IPS-18a (cell line): ENCODE measurements around the gene STPG2.
"Not testable (repeated sequence)": the region's sequence is repeated elsewhere in the genome, so short reads cannot be mapped to it uniquely, and the experiment has no call there.

Source experiments
- H3K27ac ChIP-seq: one replicate; pipeline ENCODE4 v1.5.1; 2013; ENCODE audit warnings: low read length
- H3K27me3 ChIP-seq: one replicate; pipeline ENCODE4 v1.6.1; 2013; ENCODE audit warnings: mild to moderate bottlenecking, low read length; ENCODE audit not compliant: control insufficient read depth, insufficient read depth
- H3K36me3 ChIP-seq: one replicate; pipeline ENCODE4 v1.6.1; 2013; ENCODE audit warnings: low read depth, low read length; ENCODE audit not compliant: control insufficient read depth
- H3K4me1 ChIP-seq: one replicate; pipeline ENCODE4 v1.6.1; 2013; ENCODE audit warnings: low read depth, low read length; ENCODE audit not compliant: control insufficient read depth
- H3K4me3 ChIP-seq: one replicate; pipeline ENCODE4 v1.5.1; 2013; ENCODE audit warnings: low read length
- H3K9ac ChIP-seq: one replicate; pipeline ENCODE4 v1.6.1; 2013; ENCODE audit warnings: mild to moderate bottlenecking, low read length, moderate library complexity
- H3K9me3 ChIP-seq: one replicate; pipeline ENCODE4 v1.6.1; 2013; ENCODE audit warnings: low read depth, low read length; ENCODE audit not compliant: control insufficient read depth

STPG2 gene

DNA sequence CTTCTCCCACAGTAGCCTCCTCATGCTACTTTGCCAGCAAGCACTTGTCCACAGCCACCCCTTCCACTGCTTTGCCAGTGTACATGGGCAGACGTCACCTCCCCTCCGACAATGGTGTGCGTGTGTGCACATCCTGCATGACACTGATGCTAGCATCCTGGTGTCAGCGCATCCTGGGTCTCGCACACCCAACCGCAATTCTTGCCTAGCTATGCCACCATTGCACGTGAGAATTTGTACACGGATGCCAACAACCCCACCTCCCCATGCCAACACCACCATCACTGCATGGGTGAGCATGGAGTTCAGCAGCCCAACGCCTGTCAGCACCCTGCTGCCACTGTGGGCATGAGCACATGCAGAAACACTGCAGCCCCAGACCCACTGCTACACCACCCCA lies 550.0 kb downstream of the STPG2 start:
- no peak overlapping the region for H3K27ac ChIP-seq
- no peaks in the 10 kb centered on the region for H3K27me3 ChIP-seq
- no peaks in the 10 kb centered on the region for H3K9me3 ChIP-seq
- no peaks in the 10 kb centered on the region for H3K4me1 ChIP-seq
- H3K4me3 ChIP-seq = no peak overlapping the region
- no peak overlapping the region for H3K9ac ChIP-seq
- no peaks in the 10 kb centered on the region for H3K36me3 ChIP-seq

DNA sequence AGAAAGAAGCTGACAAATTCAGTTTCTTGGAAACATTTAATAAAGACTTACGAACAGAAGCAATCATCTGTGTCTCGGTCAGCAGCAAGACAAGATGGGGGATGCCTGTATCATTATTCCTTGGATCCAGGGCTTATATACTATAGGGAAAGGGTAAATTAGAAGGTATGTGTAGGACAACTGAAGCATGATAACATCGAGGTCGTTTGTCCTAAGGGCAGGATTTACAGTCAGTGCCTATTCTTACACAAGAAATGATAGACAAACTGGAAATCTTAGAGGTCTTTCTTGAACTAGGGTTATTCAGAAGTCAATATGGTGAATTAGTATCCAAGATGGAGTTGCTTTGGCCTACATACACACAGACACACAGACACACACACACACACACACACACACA lies 553.0 kb downstream of the STPG2 start:
- Histone ChIP-seq H3K27me3 (no peaks in the 10 kb centered on the region), H3K9ac (no peak overlapping the region), H3K9me3 (no peaks in the 10 kb centered on the region), H3K27ac (no peak overlapping the region), H3K4me3 (no peak overlapping the region), H3K36me3 (no peaks in the 10 kb centered on the region), H3K4me1 (no peaks in the 10 kb centered on the region)

DNA sequence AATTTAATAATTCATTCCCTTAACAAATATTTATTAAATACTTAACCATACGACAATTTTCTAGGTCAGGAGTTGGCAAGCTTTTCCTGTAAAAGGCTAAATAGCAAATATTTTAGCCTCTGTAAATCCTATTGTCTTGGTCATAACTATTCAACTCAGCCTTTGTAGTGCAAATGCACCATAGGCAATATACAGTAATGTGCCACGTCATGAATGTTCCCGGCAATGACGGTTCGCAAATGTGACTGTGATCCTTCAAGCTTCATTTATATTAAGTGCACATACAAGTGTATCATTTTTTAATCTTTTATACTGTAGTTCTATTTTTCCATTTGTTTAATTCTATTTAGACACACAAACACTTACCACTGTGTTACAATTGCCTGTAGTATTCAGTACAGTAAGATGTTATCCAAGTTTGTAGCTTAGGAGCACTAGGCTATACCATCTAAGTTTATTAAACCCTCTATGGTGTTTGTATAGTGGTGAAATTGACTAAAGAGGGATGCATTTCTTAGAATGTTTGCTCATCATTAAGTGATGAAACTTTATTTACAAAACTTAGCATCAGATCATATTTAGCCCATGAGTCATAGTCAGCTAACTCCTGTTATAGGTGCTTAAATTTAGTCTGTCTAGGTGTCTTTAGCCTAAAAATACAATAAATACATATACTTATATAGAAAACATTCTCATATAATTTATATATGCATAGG lies 553.6 kb downstream of the STPG2 start:
- Histone ChIP-seq H3K9ac (no peak overlapping the region), H3K27ac (no peak overlapping the region), H3K27me3 (no peaks in the 10 kb centered on the region), H3K9me3 (no peaks in the 10 kb centered on the region), H3K36me3 (no peaks in the 10 kb centered on the region), H3K4me1 (no peaks in the 10 kb centered on the region), H3K4me3 (no peak overlapping the region)

DNA sequence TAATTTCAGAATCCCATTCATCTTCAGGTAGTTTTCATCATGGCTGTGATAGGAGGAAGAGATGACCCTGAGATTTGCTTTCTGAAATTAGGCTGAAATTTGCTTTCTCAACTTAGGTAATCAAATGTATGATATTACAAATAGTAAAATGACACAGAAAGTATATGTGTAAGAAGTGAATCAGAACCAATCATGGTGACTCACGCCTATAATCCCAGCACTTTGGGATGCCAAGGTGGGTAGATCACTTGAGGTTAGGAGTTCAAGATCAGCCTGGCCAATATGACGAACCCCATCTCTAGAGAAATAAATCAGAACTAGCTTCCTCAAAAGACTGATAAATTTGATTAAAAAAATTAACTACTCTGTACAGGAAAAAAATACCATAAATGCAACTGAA lies 555.4 kb downstream of the STPG2 start:
- Histone ChIP-seq H3K27ac (no peak overlapping the region), H3K9me3 (no peaks in the 10 kb centered on the region), H3K9ac (no peak overlapping the region), H3K27me3 (no peaks in the 10 kb centered on the region), H3K36me3 (no peaks in the 10 kb centered on the region), H3K4me1 (no peaks in the 10 kb centered on the region), H3K4me3 (no peak overlapping the region)

DNA sequence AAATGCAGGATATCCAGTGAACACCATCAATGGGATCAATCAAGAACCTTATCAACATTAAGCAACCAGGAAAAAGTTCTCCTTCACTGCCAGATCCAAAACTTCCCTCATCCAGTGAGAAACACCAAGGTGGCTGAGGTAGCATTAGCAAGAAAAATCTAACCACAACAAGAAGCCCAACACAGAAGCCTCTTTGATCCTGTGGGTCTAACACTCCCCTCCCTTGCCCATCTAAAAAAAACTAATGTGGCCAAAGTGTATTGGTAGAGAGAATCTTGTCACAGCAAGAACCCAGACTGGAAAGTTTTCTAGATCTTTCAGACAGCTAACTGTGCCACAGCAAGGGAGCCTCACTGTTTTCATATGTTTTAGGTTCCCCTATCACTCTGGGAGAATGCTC lies 558.0 kb downstream of the STPG2 start:
- Histone ChIP-seq H3K9ac (no peak overlapping the region), H3K27ac (no peak overlapping the region), H3K27me3 (no peaks in the 10 kb centered on the region), H3K4me1 (no peaks in the 10 kb centered on the region), H3K4me3 (no peak overlapping the region), H3K9me3 (no peaks in the 10 kb centered on the region), H3K36me3 (no peaks in the 10 kb centered on the region)

DNA sequence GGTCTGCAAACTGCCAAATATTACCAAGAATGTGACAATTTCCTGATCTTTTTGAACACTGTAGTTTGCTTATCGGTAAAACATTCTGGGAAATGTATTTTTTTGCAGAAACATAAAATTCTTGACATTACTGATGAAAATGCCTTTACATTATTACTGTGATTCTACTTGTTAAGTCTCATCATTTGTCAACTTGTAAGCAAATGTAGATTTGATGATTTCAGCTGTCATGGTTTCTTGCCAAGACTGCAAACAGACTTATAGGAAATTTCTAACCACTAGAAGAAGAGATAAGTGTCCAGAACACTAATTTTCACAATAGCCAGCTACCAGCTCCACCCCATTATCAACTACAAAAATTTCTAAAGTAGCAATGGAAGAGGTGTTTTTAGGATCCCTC lies 560.4 kb downstream of the STPG2 start:
- Histone ChIP-seq H3K9me3 (no peaks in the 10 kb centered on the region), H3K9ac (no peak overlapping the region), H3K36me3 (no peaks in the 10 kb centered on the region), H3K27me3 (no peaks in the 10 kb centered on the region), H3K4me3 (no peak overlapping the region), H3K27ac (no peak overlapping the region), H3K4me1 (no peaks in the 10 kb centered on the region)

DNA sequence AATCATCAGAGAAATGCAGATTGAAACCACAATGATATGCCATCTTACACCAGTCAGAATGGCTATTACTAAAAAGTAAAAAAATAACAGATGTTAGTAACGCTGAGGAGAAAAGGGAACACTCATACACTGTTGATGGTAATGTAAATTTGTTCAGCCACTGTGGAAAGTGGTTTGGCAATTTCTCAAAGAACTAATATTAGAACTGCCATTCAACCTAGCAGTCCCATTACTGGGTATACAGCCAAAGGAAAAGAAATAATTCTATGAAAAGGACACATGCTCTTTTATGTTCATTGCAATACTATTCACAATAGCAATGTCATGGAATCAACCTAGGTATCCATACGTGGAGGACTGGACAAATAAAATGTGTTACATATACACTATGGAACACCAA lies 566.3 kb downstream of the STPG2 start:
- H3K4me3 ChIP-seq = no peak overlapping the region
- H3K36me3 ChIP-seq = no peaks in the 10 kb centered on the region
- H3K27ac ChIP-seq = no peak overlapping the region
- H3K9me3 ChIP-seq = no peaks in the 10 kb centered on the region
- no peaks in the 10 kb centered on the region for H3K4me1 ChIP-seq
- no peaks in the 10 kb centered on the region for H3K27me3 ChIP-seq
- no peak overlapping the region for H3K9ac ChIP-seq

DNA sequence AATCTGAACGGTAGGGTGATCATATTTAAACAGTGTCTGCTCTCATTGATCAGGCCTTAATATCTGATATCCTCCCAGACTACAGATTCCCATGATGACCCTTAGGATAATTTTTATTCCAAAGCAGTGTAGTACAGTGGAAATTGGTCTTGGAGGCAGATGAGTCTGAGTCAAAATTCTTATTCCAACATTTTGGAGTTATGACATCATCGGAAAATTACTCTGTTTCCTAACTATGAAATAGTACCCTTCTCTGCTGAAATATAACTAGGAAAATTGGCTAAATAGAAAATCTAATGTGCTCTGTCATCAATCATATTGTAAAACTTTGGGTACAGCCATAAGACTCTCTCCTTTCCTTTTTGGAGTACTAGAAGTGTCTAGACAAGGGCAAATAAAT lies 583.3 kb downstream of the STPG2 start:
- Histone ChIP-seq H3K9me3 (no peaks in the 10 kb centered on the region), H3K27ac (no peak overlapping the region), H3K4me1 (peaks cover 10% of the 10 kb centered on the region), H3K27me3 (no peaks in the 10 kb centered on the region), H3K9ac (no peak overlapping the region), H3K4me3 (no peak overlapping the region), H3K36me3 (no peaks in the 10 kb centered on the region)

DNA sequence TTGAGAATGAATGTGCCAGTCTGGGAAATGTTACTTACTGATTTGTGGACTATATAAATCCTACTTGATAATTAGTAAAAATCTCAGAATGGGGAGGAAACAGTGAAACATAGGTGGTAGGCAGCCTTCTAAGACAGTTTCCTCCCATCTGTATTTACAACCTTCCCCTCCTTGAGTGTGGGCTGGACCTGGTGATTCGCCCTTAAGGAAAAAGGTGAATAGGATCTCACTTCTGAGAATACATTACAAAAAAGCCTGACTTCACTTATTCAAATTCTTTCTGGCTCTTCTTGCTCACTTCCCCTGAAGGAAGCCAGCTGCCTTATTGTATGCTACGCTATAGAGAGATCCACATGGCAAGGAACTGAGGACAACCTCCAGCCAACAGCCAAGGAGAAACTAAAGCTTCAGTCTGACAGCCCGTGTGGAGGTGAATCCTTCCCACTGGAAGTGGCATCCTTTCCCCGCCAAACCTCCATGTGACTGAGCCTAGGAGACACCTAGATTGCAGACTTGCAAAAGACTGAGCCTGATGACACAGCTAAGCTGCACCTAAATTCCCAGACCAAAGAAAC lies 585.0 kb downstream of the STPG2 start:
- Histone ChIP-seq H3K27ac (no peak overlapping the region), H3K9me3 (no peaks in the 10 kb centered on the region), H3K4me3 (no peak overlapping the region), H3K9ac (no peak overlapping the region), H3K4me1 (peaks cover 10% of the 10 kb centered on the region), H3K36me3 (no peaks in the 10 kb centered on the region), H3K27me3 (no peaks in the 10 kb centered on the region)

DNA sequence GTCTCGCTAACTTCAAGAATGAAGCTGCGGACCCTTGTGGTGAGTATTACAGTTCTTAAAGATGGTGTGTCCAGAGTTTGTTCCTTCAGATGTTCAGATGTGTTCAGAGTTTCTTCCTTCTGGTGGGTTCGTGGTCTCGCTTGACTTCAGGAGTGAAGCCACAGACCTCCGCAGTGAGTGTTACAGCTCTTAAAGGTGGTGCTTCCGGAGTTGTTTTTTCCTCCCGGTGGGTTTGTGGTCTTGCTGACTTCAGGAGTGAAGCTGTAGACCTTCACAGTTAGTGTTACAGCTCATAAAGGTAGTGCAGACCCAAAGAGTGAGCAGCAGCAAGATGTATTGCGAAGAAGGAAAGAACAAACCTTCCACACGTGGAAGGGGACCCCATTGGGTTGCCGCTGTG lies 592.6 kb downstream of the STPG2 start:
- H3K27me3 ChIP-seq, H3K4me3 ChIP-seq, H3K9me3 ChIP-seq, H3K27ac ChIP-seq, H3K9ac ChIP-seq, H3K4me1 ChIP-seq, H3K36me3 ChIP-seq: not testable (repeated sequence)

DNA sequence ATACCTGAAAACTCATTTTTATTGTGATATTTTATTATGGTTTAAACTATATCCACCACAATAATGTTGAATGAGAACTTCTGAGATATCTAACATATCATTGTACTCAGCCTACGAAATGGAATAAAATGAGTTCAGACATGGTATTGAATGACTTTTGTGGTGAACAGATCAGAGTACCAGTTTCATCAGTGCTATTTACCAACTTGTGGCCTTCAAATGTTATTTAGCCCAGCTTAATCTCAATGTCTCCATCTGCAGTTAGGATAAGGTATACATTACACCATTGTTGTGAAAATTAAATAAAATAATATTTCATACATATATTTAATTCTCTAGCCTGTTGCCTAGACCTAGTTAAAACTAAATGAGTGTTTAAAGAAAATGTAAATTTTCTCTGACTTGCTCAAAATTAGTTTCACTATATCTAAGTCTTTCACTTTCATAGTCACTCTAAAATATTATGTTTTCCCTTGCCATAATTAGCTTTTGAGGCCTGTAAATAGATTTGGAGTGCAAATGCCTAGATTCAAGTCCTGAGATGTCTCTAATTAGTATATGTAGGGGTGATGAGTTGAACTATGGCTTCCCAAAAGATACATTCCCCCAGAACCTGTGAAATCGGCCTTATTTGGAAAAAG lies 594.2 kb downstream of the STPG2 start:
- Histone ChIP-seq H3K27ac (no peak overlapping the region), H3K36me3 (no peaks in the 10 kb centered on the region), H3K27me3 (no peaks in the 10 kb centered on the region)

DNA sequence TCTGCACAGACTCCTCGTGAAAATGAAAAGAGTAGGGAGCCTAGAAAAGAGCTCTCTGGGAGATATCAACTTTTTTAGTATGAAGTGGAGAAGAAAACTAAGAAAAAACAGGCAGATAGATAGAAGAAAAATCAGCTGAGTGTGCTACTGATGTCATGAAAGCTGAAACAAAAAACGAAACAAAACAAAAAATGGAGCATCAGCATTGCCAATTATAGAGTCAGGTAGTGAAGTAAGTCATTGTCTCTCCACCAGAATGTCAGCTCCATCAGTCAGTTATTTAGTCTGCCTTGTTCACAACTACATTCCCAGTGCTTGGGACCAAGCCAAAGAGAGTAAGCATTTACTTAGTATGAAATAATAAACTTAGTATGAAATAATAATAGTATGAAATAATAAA lies 595.1 kb downstream of the STPG2 start:
- Histone ChIP-seq H3K27me3 (no peaks in the 10 kb centered on the region), H3K4me1 (peaks cover 5% of the 10 kb centered on the region), H3K36me3 (no peaks in the 10 kb centered on the region), H3K27ac (no peak overlapping the region), H3K9ac (no peak overlapping the region), H3K4me3 (no peak overlapping the region), H3K9me3 (no peaks in the 10 kb centered on the region)

More for the DNA sequence above, 594.2 kb downstream of the STPG2 start:
- Histone ChIP-seq H3K4me3 (no peak overlapping the region), H3K9ac (no peak overlapping the region), H3K4me1 (peaks cover 5% of the 10 kb centered on the region), H3K9me3 (no peaks in the 10 kb centered on the region)
